RWPE2 (cell line): ENCODE results near the gene CACNA1S.

Experiments
- ATAC-seq: fragments of 200-7000 bp; cut with Tn5 transposase; 3 replicates; pipeline ENCODE4 v1.9.1; 2021; ENCODE audit warnings: low read depth
- DNase-seq: peaks from one replicate; pipeline ENCODE4 v3.0.0-alpha.2; 2020; ENCODE audit warnings: low spot score
- H3K27ac ChIP-seq: fragments of 450-650 bp; 2 replicates; pipeline ENCODE4 v1.5.1; 2017; ENCODE audit warnings: mild to moderate bottlenecking; ENCODE audit not compliant: poor library complexity, severe bottlenecking
- H3K27me3 ChIP-seq: fragments of 250-450 bp; sonication (Bioruptor Pico); 2 replicates; pipeline ENCODE4 v1.5.1; 2021; ENCODE audit warnings: mild to moderate bottlenecking, moderate library complexity; ENCODE audit not compliant: insufficient read depth, poor library complexity, severe bottlenecking
- H3K36me3 ChIP-seq: fragments of 250-450 bp; sonication (Bioruptor Pico); 2 replicates; pipeline ENCODE4 v1.5.1; 2020; ENCODE audit warnings: low read depth, mild to moderate bottlenecking, moderate library complexity
- H3K4me1 ChIP-seq: fragments of 250-450 bp; sonication (Bioruptor Pico); 2 replicates; pipeline ENCODE4 v1.5.1; 2021; ENCODE audit warnings: mild to moderate bottlenecking, moderate library complexity; ENCODE audit not compliant: insufficient read depth, poor library complexity, severe bottlenecking
- H3K4me3 ChIP-seq: fragments of 250-450 bp; sonication (Bioruptor Pico); 2 replicates; pipeline ENCODE4 v1.5.1; 2021; ENCODE audit warnings: mild to moderate bottlenecking, moderate library complexity; ENCODE audit not compliant: severe bottlenecking
- H3K9me3 ChIP-seq: fragments of 250-450 bp; sonication (Bioruptor Pico); 2 replicates; pipeline ENCODE4 v1.5.1; 2021; ENCODE audit warnings: mild to moderate bottlenecking, moderate library complexity; ENCODE audit not compliant: severe bottlenecking
- CTCF ChIP-seq: fragments of 450-650 bp; IDR thresholded peaks from one replicate; pipeline ENCODE4 v1.5.1; 2017; ENCODE audit warnings: mild to moderate bottlenecking, moderate library complexity; ENCODE audit not compliant: poor library complexity, severe bottlenecking

CACNA1S gene

GRCh38 chr1:201146626-201147390, 34.6 kb upstream of the CACNA1S start:
- TF ChIP-seq CTCF: no peak
- no peaks in the 10 kb centered on the region for H3K9me3 ChIP-seq
- H3K36me3 ChIP-seq: peaks cover 90% of the 10 kb centered on the region
- no peak for ATAC-seq
- H3K27me3 ChIP-seq: no peaks in the 10 kb centered on the region
- H3K4me1 ChIP-seq: no peaks in the 10 kb centered on the region
- no peak for DNase-seq
- H3K4me3 ChIP-seq: no peak overlapping the region
- H3K27ac ChIP-seq: no peak overlapping the region

- no peak overlapping the region for H3K27ac ChIP-seq
- no peaks in the 10 kb centered on the region for H3K9me3 ChIP-seq
- no peaks in the 10 kb centered on the region for H3K4me1 ChIP-seq
- DNase-seq (no peak), ATAC-seq (no peak)
- H3K36me3 ChIP-seq: peaks cover 87% of the 10 kb centered on the region
- no peak overlapping the region for H3K4me3 ChIP-seq
- H3K27me3 ChIP-seq: no peaks in the 10 kb centered on the region
- no peak for TF ChIP-seq CTCF
Observed at GRCh38 chr1:201145816-201146215, 33.6 kb upstream of the CACNA1S start.

- Histone ChIP-seq H3K4me3 (no peak overlapping the region), H3K36me3 (peaks cover 88% of the 10 kb centered on the region), H3K4me1 (no peaks in the 10 kb centered on the region), H3K27me3 (no peaks in the 10 kb centered on the region), H3K27ac (no peak overlapping the region), H3K9me3 (no peaks in the 10 kb centered on the region)
- no peak for ATAC-seq
- no peak for TF ChIP-seq CTCF
- no peak for DNase-seq
Observed at GRCh38 chr1:201145132-201145531, 32.9 kb upstream of the CACNA1S start.

- no peak for TF ChIP-seq CTCF
- Histone ChIP-seq H3K36me3 (peaks cover 83% of the 10 kb centered on the region), H3K27ac (no peak overlapping the region), H3K4me1 (no peaks in the 10 kb centered on the region), H3K4me3 (no peak overlapping the region), H3K9me3 (no peaks in the 10 kb centered on the region), H3K27me3 (no peaks in the 10 kb centered on the region)
- no peak for DNase-seq
- ATAC-seq: no peak
Observed at GRCh38 chr1:201144701-201145100, 32.5 kb upstream of the CACNA1S start.
